Neural cell (in vitro differentiated cells): Measurements from ENCODE around the gene RARRES2.

Experiments
- CTCF ChIP-seq: fragments of 450-650 bp; IDR thresholded peaks from 2 replicates; pipeline ENCODE4 v1.5.1; 2014; ENCODE audit warnings: antibody characterized with exemption, mild to moderate bottlenecking, moderate library complexity; ENCODE audit not compliant: poor library complexity, severe bottlenecking
- EP300 ChIP-seq: fragments of 450-650 bp; conservative IDR thresholded peaks from 2 replicates; pipeline ENCODE4 v1.6.1; 2014; ENCODE audit warnings: antibody characterized with exemption, mild to moderate bottlenecking, moderate library complexity; ENCODE audit not compliant: poor library complexity, severe bottlenecking
- EZH2 ChIP-seq: fragments of 200-600, 300-800 bp; shearing (Covaris generic), sonication (generic); IDR thresholded peaks from 2 replicates; pipeline ENCODE4 v1.6.1; 2014; ENCODE audit warnings: antibody characterized with exemption, low read length, borderline replicate concordance, mild to moderate bottlenecking; ENCODE audit not compliant: insufficient read depth, poor library complexity, severe bottlenecking
- MXI1 ChIP-seq: fragments of 450-650 bp; conservative IDR thresholded peaks from 2 replicates; pipeline ENCODE4 v1.6.1; 2014; ENCODE audit warnings: antibody characterized with exemption, mild to moderate bottlenecking; ENCODE audit not compliant: poor library complexity, severe bottlenecking
- POLR2AphosphoS5 ChIP-seq: IDR thresholded peaks from 2 replicates; pipeline ENCODE4 v1.6.1; 2012
- RAD21 ChIP-seq: fragments of 450-650 bp; conservative IDR thresholded peaks from 2 replicates; pipeline ENCODE4 v1.6.1; 2014; ENCODE audit warnings: antibody characterized with exemption, mild to moderate bottlenecking, moderate library complexity
- REST ChIP-seq: IDR thresholded peaks from 2 replicates; pipeline ENCODE4 v1.6.1; 2012; ENCODE audit warnings: borderline replicate concordance
- SMC3 ChIP-seq: fragments of 450-650 bp; conservative IDR thresholded peaks from 2 replicates; pipeline ENCODE4 v1.6.1; 2014; ENCODE audit warnings: antibody characterized with exemption, mild to moderate bottlenecking, moderate library complexity; ENCODE audit not compliant: poor library complexity
- TAF1 ChIP-seq: IDR thresholded peaks from 2 replicates; pipeline ENCODE4 v1.6.1; 2012; ENCODE audit warnings: low read depth

- TF ChIP-seq POLR2AphosphoS5, result no peak
- TF ChIP-seq CTCF, result no peak
- TF ChIP-seq REST, result no peak
- TF ChIP-seq MXI1, result no peak
- TF ChIP-seq TAF1, result no peak
- no peak for TF ChIP-seq RAD21
- TF ChIP-seq EZH2, result no peak
- TF ChIP-seq EP300, result no peak
- no peak for TF ChIP-seq SMC3
Observed at GRCh38 chr7:150325110-150325611, 16.3 kb downstream of the RARRES2 start.
